HG02610 (cell line): ENCODE data around the gene FILIP1L.

ENCODE experiments used
- ATAC-seq: cut with Tn5 transposase; IDR thresholded peaks from one replicate; pipeline ENCODE4 v1.9.1; 2021; ENCODE audit warnings: mild to moderate bottlenecking, moderate library complexity; ENCODE audit not compliant: unreplicated experiment

The FILIP1L gene

DNA sequence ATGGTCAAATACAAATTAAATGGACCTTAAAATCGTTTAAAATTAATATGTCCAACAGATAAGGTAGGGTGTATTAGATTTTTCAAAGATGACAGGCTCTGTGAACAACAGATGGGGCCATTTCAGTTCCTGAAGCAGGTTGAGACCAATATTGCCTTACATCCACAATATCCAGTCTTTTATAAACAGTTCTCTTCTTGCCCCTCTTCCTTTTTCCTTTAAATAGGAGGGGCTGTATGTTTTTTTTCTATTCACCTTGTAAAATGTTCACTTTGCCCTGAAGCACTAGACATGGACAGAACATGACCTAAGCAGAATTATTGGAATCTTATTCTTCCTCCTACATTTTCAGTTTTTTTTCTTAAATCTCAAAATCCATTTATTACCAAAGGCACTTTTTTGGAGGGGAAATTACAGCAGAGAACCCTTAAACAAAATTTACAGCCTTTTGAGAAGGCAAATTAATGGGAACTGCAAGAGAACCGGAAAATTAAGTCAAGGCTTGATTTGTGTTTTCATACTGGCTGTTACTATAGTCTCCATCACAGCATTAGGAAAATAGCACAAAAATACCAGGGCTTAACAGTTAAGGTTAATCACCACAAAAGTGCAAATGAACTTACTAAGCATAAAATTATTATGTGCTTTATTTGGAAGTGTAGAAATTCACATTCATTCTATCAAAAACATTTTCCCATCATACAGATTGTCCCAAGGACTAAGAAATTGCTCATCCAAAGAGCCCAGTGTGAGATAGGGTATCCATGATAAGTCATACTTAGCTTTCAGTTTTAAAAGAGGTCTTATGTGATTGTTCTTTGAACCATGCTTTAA lies 240.8 kb downstream of the FILIP1L start:
- no peak for ATAC-seq

DNA sequence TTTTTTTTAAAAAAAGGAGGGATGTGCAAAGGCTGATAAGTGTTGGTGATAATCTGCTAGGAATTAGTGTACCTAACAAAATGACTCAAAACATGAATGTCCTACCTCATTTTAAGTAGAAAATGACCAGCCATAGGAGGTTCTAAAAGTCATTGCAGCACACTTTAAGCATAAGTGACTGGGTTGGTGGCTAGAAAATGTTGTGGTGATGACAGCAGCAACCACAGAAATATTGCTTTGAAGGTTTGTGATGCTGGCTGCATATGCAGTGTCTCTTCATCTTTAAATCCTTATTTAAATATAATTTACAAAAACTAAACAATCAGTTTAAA lies 241.4 kb downstream of the FILIP1L start:
- ATAC-seq: peak; percentile 73

DNA sequence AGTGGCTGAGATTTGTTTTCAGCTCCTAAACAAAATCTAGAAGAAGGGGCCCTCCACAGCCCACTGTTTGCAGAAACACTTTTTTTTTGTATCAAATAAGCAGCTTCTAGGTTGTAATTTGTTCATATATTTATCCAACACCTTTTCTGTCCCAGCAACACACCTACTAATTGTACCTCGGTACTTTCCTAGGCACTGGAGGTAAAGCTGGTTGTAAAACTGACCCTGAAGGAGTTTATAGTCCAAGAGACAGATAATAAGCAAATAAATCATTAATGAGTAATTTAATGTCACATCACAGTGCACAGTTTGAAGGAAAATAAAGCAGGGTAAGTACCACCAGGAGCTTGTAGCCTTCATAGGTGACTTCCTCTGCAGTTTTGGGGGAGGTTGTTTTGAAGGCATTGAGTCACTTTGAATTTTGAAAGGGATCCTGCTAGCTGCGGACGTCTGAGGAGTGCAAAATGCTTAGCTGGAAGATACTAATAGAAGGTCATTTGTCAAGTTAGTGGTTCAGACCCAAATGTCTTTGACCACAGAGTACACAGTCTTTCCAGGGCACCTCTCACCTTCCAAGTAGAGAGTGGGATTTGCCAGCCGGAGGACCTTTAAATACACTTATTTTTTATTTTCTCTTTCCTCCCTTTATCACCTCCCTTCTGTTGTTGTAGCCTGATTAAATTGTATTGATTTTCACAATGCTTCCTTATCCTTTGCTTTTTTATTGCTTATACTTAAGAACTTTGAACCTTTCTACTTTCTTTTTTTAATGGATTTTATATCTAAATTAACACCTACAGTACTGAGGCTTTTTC lies 242.9 kb downstream of the FILIP1L start:
- no peak for ATAC-seq

DNA sequence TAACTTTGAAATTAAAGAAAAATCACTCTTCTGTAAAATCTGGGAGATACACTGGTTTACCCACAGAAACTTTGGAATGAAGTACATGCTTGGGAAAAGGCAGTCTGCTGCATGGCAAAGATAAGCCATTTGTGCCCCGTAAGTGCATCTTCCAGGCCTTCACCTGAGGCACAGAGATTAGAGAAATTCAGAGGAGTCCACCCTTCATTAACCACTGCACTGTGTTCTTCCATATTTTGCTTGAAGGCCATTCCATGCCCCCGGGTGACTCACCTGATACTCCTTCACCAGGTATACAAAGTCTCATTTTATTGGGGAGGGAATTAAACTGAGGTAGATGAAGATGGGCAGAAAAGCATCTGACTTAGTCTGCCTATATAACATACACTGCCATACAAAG lies 243.6 kb downstream of the FILIP1L start:
- ATAC-seq: no peak

DNA sequence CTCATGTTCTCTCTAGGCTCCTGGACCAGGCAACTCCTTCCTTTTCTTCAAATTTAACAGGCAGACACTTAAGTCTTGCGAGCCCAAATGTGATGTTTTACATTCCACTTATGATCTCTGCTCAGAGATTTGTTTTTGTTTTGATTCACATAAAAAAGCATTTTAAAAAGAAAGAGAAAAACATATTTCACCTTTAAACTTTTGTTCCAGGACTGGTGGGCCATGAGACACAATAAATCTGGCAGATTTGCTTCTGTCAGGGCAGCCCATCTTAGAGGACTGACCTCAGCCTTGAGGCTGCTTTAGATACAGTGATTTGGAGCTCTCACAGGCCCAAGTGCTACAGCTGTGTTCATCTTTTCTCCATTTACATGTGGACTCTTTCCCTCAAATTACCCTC lies 244.7 kb downstream of the FILIP1L start:
- no peak for ATAC-seq

DNA sequence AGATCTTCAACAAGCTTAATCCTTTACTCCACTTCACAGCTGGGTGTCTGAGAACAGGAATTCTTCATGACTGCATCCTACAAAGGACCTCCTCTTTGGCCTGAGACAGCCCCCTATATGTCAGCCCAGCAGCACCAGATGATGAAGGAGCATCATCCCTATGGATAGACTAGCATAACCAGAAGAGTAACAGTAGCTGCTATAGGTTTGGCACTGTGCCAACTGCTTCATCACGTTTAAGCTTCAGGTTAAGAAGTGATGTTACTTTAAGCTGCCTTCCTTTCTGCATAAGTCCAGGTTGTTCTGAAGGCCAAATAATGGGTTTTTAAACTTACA lies 246.0 kb downstream of the FILIP1L start:
- ATAC-seq: no peak

DNA sequence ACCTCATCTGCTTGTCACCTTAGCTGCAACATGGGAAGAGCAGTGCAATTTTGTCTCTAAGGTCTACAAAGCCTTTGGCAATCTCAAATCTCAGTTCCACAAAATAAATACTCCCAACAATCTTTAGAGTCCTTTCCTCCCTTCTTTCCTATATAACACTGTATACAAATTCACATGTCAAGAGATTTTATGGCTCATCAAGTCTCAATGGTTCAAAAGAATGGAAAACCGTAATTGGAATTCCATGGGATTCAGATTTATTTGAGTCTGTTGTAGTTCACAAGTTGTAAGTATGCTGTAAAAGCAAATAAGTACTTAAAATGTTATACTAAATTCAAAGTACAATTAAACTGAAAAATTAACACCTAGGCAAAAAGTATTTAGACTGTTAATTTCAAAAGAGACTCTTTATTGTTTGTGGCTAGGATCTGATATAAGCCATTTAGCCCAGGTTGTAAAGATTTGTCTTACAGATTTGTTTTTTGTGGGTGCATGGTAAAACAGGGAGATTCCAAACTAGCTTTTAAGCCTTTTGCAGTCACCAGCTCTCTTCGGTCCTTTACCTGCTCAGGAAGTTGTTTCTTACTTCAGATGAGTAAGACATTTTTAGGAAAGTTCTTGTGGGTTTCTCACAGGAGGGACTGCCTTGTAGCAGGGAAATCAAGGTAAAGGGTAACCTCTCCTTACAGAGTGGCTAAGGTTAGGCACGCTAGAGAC lies 246.5 kb downstream of the FILIP1L start:
- ATAC-seq: peak; percentile 31

DNA sequence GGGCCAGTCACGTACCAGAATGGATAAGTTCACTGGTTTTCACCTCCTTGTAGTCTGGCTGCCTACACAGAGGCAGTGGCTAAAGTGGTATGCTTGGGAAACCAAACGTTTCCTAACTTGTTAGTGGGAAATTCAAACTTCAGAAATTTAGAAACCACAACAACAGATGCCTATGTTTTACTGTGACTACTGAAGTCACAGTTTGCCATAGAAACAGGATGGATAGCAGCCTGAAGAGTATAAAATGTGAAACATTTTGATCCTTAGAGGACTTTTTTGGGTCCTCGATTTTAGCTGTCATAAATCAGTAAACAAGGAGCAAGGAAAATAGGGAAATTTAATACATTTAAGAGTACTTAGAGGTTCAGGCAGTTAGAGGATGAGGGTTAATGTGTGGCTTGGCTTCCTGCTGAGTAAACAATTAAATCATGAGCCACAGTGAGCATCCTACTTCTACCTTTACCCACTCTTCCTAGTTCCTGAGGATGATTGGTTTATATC lies 248.0 kb downstream of the FILIP1L start:
- ATAC-seq: peak; percentile 42

DNA sequence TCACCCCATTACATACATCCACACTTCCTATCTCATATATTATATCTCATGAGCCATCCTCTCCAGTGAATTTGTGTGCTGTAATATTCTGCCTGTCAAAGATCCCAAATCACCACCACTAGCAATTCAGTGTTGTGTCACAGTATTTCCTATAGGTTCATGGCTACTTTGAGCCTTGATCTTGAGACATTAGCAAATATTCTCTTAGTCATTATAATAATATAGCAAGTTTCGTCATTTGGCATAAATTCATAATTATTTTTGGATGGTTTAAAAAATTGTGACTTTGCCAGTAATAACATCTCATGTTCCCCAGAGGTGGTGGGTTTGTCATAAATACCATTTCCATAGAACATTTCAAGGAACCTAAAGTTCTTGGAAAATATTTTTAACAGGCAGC lies 249.0 kb downstream of the FILIP1L start:
- ATAC-seq: no peak

DNA sequence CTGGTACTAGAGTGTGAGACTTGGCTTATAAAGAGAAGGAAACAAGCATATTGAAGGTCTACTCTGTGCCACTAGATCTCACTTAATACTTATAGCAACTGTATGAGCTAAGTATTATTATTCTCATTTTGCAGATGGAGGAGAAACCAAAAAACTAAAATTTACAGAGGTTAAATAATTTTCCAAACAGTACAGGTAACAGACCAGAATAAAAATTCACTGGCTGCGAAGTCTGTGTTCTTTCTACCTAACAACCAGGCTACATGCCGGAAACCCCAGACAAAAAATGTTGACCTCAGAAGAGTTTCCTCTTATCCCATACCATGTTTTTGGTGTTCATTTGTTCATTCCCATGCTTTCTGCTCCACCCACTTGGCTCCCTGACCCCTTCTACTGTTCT lies 250.0 kb downstream of the FILIP1L start:
- ATAC-seq: no peak

DNA sequence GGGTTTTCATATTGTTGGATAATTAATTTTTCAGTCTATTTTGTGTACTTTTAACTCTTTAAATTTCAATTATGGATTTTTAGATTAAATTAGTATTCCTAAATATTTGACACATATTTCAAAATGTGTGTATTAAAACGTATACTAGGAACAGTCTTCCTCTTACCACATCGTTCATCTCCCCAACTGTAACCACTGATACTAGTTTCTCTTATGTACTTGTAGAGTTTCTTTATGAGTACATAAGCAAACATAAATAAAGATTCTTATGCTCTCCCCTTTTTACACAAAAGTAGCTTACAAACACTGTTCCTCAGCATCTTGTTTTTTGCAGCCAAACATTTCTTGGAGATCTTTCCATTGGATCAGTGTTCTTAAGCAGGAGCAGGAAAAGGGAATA lies 250.7 kb downstream of the FILIP1L start:
- peak; percentile 49 for ATAC-seq

DNA sequence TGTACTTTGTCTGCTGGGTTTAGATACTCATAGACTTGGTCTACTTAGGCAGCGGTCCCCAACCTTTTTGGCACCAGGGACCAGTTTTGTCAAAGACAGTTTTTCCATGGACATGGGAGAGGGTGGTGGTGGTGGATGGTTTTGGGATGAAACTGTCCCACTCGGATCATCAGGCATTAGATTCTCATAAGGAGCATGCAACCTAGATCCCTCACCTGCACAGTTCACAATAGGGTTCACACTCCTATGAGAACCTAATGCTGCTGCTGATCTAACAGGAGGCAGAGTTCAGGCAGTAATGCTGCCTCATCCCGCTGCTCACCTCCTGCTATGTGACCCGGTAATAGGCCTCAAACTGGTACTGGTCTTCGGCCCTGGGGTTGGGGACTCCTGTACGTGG lies 251.3 kb downstream of the FILIP1L start:
- ATAC-seq: no peak

DNA sequence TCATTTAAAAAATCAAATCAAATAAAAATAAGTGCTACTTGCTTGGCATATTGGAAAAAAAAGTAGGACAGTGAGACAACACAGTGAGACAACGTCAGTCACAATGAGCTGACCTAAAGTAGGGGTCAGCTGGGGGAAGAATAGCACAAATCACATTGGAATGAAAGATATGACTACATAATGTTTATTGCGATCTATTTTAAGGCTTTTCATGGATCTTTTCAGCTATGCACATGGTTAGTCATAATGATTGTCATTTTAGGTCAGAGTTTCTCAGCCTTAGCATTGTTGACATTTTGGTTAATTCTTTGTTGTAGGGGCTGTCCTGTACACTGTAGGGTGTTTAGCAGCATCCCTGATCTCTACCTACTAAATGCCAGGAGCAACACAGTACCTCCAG lies 252.1 kb downstream of the FILIP1L start:
- ATAC-seq: no peak

DNA sequence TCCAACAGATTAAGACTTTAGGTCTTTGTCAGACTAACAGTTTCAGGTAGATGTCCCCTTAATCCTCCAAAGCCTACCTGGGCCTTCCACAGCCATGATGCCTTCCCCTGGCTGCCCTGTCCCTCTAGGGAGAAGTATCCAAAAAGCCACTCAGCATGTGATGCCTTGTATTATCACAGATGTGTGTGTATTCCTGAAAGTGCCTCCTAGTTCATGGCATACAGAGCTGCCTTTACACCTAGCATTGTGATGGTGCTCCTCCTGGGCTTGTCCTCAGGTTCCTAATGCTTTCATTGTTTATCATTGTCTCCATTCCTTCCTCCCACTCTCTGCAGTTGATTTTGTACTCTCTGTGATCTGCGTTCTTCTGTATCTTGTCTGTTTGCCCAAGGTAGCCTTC lies 253.1 kb downstream of the FILIP1L start:
- no peak for ATAC-seq

DNA sequence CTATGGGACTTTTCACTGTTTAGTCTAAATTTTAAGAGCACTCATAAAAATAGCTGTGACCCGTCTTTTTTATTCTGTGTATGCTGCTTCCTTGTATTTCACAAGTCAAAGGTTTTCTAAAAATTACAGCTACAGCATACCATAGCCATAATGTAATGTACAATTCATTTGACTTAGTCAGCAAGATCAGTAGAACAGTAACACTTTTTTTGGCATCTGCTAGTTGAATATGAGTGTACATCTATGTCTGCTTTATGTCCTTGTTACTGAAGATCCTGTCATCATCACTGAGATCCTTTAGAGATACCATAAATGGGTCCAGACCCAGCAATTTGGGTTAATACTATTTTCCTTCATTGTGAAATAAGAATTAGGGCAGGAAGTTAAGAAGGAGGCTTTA lies 254.5 kb downstream of the FILIP1L start:
- no peak for ATAC-seq

DNA sequence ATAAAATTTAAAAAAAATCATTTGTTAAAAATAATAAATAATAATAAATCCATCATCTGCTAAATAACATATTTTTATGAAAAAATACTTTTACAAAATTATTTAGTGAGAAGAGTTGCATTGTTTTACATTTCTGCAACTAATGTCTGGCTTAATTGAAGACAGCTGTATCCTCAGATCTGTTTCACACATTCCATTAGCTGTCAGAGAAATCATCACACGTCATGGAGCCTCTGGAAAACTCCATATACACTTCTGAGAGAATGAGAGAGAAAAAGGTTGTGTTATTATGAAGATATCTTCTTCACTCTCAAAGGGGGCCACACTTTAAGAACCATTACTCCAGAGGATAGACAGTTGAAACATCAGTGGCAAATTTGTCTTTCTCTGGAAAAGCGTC lies 255.8 kb downstream of the FILIP1L start:
- ATAC-seq: no peak

DNA sequence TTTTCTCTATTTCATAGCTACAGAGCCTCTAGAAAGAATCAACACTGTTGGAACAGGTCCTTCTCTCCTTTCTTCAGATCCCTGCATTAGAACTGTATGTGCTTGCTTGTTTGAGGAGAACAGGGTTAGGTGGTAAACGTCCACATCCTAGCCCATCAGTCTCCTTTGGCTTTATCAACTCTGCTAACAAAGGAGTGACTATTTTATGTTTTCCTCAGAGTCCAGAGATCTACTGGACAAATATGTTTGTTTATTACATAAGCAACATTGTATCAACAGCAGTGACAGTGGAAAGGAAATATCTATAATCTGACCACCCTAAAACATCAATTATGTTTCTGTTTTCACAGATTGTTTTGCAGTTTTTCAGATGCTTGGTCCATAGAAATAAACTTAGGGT lies 257.0 kb downstream of the FILIP1L start:
- ATAC-seq: no peak

DNA sequence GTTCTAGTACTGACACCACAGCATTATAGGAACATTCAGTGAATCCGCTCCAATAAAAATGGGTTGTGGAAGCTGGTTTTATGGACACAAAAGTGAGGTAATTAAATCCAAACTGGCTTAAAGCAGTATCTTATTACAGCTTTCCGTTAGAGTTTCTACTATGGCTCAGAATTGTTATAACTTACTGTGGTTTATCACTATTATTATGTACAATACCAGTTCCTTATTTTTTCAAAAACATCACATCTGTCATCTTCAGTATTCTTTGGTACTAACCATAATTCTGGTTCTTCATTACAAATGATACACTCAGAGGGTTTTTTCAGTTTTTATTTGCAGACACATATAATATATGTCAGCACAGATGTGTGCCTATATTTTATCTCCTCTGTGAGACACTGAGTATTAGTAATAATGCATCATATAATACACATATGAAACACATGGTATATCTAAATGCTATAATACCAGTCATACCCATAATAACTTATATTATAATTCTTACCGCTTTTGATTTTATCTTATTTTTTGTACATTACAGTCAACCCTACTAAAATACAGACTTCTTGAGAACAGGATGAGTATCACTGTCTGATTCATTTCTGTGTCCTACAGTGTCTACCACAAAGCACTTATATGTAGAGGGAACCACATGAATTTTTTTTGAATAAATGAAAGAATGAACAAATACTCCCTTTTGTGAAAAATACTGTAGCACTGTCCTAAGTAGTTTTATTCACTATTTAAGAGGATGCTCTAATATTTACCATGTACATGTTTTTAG lies 257.7 kb downstream of the FILIP1L start:
- ATAC-seq: peak; percentile 80

DNA sequence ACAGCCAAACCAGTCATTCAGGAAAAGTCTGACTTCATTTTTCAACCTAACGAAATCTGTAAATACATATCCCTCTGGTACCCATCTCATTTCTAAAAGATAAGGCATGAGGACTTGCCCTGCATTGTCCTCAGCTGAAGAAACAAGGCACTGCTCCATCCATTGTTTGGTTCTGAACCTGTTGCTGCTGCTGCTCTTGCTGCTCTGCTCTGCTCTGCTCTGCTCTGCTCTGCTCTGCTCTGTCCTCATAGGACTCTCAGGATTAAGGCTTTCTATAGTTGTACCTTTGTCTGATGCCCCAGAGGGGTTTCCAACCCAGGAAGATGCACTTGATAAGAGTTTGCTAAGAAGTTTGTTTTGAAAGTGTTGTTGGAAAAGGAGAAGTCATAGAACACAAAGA lies 258.4 kb downstream of the FILIP1L start:
- no peak for ATAC-seq

DNA sequence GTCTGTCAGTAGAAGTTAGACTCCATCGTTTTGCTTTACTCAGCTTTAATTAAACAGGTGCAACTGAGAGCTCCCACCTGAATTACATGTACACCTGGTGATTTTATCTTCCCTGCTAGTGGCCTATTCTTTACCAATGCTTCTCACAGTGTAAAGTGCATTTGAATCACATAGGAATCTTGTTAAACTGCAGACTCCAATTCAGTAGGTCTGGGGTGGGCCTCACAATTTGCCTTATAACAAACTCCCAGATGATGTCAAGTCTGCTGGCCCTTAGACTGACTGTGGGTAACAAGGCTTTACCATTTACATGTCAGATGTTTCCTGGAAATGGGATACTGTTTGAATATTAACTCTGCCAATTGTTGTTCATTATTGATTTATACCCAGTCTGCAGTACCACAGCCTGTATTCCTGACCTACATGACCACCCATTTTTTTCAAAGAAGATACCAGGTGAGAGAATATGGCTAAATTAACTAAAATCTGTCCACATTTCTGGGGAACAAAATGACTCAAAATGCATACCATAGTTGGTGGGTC lies 259.5 kb downstream of the FILIP1L start:
- no peak for ATAC-seq

DNA sequence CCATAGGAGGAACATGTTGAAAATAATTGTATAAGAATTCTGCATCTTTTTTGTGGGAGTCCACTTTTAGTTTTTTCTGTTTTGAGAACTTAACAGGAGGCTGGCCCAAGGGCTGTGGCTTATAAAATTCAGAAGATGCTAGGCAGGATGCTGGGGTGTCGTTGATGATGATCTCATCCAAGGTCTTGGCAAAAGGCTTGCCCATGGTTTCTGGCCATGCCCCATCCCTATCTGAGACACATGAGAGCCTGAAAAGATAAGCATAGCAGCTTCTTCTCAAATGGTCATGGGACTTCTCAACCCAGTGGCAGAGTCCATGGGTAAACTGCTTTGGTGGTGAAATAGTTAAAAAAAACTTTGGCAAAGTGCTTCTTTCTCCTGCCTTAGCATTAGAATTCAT lies 261.4 kb downstream of the FILIP1L start:
- ATAC-seq: no peak
